Measurements from ENCODE around the gene SMYD3.
"Not testable (repeated sequence)": the region's sequence is repeated elsewhere in the genome, so short reads cannot be mapped to it uniquely, and the experiment has no call there.

Gene SMYD3

DNA sequence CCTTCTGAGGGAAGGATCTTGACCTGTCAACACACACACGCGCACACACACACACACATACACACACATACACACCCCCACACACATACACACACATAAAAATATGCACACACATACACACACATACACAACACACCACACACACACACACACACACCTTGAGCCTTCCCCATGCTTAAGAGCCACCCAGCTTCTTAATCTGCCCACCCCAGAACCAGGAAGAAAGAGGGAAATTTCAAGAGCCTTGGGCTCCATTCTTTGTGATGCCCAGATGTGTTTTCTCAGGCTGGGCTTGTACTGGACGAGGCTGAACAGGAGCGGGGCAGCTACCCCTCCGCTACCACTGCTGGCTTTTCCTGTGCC, 708.7 kb downstream of the SMYD3 start:
- no peak for DNase-seq (ENCODE audit: low read depth)

DNA sequence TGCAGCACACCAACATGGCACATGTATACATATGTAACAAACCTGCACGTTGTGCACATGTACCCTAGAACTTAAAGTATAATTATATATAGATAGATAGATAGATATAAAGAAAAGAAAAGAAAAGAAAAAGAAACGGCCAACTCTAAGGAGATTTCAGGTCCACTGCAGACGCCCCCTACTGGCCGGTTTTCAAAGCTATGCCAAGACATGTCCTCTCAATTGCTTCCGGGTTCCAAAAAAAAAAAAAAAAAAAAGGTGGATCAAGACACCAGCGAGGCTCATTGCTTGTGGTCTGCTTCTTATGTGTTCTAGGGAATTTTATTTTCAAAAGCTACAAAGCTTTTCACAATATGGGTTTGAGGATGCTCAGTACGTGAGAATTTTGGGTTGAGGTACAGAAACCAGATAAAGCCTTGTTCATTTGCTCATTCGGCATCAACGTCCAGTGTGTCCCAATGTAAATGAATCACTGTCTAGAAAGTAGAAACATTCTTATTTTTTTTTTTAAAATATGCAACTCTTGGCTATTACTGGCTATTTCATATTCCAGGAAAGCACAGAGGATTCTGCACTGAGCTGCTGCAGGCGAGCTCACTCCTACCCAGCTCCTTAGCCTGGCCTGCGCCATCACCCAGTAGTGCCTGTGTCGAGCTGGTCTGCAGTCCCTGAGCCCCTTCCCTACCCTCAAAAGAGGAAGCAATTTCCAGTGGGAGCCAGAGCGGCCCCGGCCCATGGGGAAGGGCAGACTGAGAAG, 709.3 kb downstream of the SMYD3 start:
- no peak for DNase-seq (ENCODE audit: low read depth)

GRCh38 chr1:245791410-245792312, 715.4 kb downstream of the SMYD3 start:
- DNase-seq (ENCODE audit: low read depth): no peak

- no peak for DNase-seq (ENCODE audit: low read depth)
Observed at GRCh38 chr1:245790441-245790840, 716.6 kb downstream of the SMYD3 start.

DNA sequence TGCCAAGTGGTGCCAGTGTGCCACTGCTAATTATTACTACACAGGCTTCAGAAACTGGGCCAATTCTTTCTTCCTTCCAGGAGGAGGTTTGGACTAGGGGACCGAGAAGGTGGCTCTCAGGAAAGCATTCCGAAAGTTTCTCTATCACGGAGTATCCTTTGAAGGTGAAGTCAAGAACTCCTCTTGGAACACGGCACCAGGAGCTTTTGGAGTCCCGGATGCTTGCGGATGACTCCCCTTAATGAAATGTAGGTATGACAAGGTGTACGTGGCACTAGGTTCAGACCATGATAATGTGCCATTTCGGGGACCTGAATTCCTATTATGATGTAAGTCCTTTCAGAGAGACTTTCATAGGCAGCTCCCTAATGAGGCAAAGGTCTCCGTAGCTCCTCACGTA, 718.2 kb downstream of the SMYD3 start:
- no peak for DNase-seq (ENCODE audit: low read depth)

- no peak for DNase-seq (ENCODE audit: low read depth)
Observed at GRCh38 chr1:245788269-245788668, 718.8 kb downstream of the SMYD3 start.

GRCh38 chr1:245786948-245787347, 720.1 kb downstream of the SMYD3 start:
- no peak for DNase-seq (ENCODE audit: low read depth)

DNA sequence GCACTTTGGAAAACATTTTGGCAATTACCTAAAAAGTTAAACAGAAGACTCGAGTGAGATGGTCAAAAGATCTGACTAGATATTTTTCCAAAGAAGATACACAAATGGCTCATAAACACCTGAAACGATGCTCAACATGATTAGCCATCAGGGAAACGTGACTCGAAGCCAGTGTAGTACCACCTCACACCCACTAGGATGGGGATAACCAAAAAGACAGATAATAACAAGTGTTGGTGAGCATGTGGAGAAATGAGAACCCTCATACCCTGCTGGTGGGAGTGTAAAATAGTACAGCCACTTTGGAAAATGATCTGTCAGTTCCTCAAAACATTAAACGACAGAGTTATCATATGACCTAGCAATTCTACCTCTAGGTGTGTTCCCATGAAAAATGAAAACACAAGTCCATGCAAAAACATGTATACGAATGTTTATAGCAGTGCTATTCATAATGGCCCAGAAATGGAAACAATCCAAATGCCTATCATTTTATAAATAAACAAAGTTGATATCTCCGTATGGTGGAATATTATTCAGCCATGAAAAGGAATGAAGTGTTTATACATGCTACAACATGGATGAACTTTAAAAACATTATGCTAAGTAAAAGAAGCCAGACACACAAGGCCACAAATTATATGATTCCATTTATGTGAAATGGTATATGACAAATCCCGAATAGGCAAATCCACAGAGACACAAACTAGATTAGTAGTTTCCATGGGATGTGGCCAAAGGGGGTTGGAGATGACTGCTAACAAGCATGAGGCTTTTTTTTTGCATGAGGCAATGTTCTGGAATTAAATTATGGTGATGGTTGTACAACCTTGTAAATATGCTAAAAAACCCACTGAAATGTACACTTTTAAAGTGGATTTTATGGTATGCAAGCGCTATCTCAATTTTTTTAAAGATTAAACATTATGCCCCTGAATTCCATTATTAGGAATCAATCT, 727.0 kb downstream of the SMYD3 start:
- DNase-seq (ENCODE audit: low read depth): no peak

GRCh38 chr1:245777752-245778151, 729.3 kb downstream of the SMYD3 start:
- DNase-seq (ENCODE audit: low read depth): no peak

DNA sequence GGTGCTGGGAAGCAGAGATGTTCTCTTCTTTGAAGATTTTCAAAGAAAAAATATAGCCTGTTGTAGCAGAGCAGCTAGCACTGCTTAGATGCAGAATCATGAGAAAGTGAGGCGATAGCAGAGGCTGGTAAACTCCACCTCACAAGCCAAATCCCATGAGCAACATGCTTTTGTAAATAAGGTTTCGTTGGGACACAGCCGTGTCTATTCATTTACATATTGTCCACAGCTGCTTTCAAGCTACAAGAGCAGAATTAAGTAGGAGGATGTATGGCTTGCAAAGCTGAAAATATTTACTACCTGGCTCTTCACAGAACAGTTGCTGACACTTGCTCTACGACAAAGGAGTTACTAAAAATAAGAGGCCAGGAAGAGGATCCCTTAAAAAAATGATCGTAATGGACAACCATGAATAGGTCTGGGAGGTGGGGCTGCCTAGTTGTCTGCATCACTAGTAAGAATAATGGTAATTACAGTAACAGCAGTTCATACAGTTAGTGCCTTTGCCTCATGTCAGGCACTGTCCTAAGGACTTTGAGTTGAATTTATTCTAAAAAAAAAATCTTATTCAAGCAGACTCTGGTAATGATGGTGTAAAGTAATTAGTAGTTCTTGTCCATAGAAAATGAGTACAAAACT, 730.3 kb downstream of the SMYD3 start:
- DNase-seq (ENCODE audit: low read depth): no peak

GRCh38 chr1:245776139-245776538, 730.9 kb downstream of the SMYD3 start:
- no peak for DNase-seq (ENCODE audit: low read depth)

- DNase-seq (ENCODE audit: low read depth): not testable (repeated sequence)
Observed at GRCh38 chr1:245774931-245775330, 732.1 kb downstream of the SMYD3 start.

- no peak for DNase-seq (ENCODE audit: low read depth)
Observed at GRCh38 chr1:245774196-245774595, 732.9 kb downstream of the SMYD3 start.

DNA sequence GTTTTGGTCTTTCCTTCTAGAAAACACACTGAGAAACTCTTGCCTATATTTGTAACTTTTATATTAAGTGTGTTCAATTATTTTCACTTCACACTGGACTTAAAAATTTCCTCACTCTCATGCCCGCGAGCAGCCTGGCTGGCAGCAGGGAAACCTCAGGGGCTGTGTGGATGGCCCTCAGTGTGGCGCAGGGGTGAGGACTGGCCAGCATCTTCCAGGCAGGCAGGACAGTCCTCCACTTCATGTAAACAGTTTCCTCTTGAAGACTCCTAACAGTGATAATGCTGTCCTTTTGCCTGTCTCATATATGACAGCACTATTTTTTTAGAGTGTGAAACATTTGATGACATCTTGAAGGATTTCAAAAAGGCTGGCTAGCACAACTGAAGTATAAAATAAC, 733.7 kb downstream of the SMYD3 start:
- DNase-seq (ENCODE audit: low read depth): no peak

GRCh38 chr1:245772739-245773138, 734.3 kb downstream of the SMYD3 start:
- no peak for DNase-seq (ENCODE audit: low read depth)

DNA sequence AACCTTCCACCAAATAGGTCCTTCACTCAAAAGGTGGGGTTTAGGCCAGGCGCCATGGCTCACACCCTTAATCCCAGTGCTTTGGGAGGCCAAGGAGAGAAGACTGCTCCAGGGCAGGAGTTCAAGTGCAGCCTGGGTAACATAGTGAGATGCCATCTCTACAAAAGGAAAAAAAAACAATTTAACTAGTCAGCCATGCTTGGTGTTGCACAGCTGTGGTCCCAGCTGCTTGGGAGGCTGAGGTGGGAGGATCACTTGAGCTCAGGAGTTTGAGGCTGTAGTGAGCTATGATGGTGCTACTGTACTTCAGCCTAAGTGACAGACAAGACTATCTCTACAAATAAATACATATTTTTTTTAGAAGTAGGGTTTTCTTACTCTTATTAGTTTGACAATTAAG, 734.8 kb downstream of the SMYD3 start:
- DNase-seq (ENCODE audit: low read depth): no peak

DNA sequence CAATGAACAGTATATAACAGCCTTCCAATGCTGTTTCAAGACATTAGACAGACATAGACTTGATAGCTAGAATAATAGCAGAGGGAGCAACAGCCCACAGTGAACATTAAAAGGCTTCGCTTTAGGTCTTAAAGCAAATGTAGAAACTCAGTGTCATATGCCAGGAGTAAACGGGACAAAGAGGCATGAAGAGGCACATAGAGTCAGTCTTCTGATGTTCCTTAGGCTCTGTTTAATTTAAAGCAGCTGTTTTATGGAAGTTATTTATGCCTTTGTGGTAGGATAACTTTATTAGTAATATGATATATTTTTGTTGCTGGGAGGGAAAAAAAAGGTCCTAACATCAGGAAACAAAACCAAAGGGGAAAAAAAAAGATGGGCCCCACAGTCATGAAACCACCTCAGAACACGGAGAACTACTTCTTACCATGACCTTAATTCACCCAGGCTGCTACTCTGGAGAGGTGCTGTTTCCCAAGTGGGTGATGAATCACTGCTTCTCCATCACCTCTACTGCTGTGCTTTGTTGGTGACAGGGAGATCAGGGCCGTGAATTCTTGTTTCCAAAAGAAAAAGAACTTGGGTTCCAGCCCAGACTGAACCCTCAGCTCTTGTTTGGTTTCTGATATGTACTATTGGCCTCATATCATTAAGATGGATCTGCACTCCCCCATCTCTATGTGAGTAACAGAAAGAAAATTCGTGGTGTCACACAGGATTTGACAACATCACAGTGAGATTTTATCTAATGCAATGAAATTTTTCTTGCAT, 735.4 kb downstream of the SMYD3 start:
- DNase-seq (ENCODE audit: low read depth): no peak

DNA sequence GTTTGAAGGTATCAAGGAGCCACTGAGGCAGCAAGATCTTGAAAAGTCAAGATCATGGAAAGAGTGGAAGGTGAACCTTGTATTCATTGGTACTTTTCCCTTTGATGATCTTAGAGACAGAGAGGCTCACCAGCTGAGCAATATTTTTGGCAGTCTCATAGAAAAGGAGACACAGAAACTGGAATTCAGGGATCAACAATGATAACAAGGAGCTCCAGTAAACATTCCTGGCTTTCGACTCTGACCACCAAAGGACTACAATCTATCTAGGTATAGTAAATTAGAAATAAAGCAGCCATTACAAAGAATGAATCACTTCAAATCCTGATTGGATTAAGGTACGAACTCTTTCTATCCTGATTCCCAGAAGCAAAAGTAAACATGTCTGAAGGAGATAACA, 736.9 kb downstream of the SMYD3 start:
- DNase-seq (ENCODE audit: low read depth): no peak

GRCh38 chr1:245768596-245768995, 738.5 kb downstream of the SMYD3 start:
- DNase-seq (ENCODE audit: low read depth): no peak

- DNase-seq (ENCODE audit: low read depth): no peak
Observed at GRCh38 chr1:245765230-245766000, 741.7 kb downstream of the SMYD3 start.

Measured in activated gamma-delta T cell treated with anti-CD3 and anti-CD28 coated beads, Interleukin-2, amount 50 U/mL, for 16 hours (primary cell).